ENCODE data around the gene SATB1. TPM values are rescaled to one million over a fixed set of nuclear protein-coding genes. Genes with fewer than 3 reads are reported as not detected.

The SATB1 gene
- total RNA-seq, 1 experiment from 2014 or later = 16.6 TPM

GRCh38 chr3:18438586-18438985 lies 13.4 kb upstream of the SATB1 start:
- no peak for TF ChIP-seq CTCF (IDR thresholded peaks at IDR 0.05; ENCODE audit: unreplicated experiment)
- CTCF ChIA-PET = interaction anchor here (1.3 kb wide), 1 partner anchor 91 kb away, joined by 3 read pairs; no protein-coding TSS in a partner anchor
- Mint-ChIP-seq H3K4me3 (ENCODE audit: low read depth, unreplicated experiment) (no peak overlapping the region), H3K9me3 (ENCODE audit: low read depth, unreplicated experiment) (no peaks in the 10 kb centered on the region), H3K27me3 (ENCODE audit: unreplicated experiment) (no peaks in the 10 kb centered on the region), H3K4me1 (ENCODE audit: low read depth, unreplicated experiment) (no peaks in the 10 kb centered on the region), H3K36me3 (ENCODE audit: insufficient read depth, unreplicated experiment) (no peaks in the 10 kb centered on the region), H3K27ac (ENCODE audit: unreplicated experiment) (no peak overlapping the region)
- intact Hi-C loops (cut with micrococcal nuclease; ENCODE audit: unreplicated experiment) = no loop called here
- DNase-seq = no peak
- BruUV-seq (replicated peaks) = no TSS peak

- H3K9me3 Mint-ChIP-seq (ENCODE audit: low read depth, unreplicated experiment) = no peaks in the 10 kb centered on the region
Measured at GRCh38 chr3:18436213-18436612, 11.1 kb upstream of the SATB1 start.

GRCh38 chr3:18434711-18435110 lies 9.6 kb upstream of the SATB1 start:
- Mint-ChIP-seq H3K36me3 (ENCODE audit: insufficient read depth, unreplicated experiment) (no peaks in the 10 kb centered on the region), H3K9me3 (ENCODE audit: low read depth, unreplicated experiment) (no peaks in the 10 kb centered on the region), H3K4me3 (ENCODE audit: low read depth, unreplicated experiment) (no peak overlapping the region), H3K27me3 (ENCODE audit: unreplicated experiment) (no peaks in the 10 kb centered on the region), H3K27ac (ENCODE audit: unreplicated experiment) (no peak overlapping the region), H3K4me1 (ENCODE audit: low read depth, unreplicated experiment) (no peaks in the 10 kb centered on the region)
- CTCF ChIA-PET = no interaction called here
- TF ChIP-seq CTCF (IDR thresholded peaks at IDR 0.05; ENCODE audit: unreplicated experiment) = no peak
- no peak for DNase-seq
- intact Hi-C loops (cut with micrococcal nuclease; ENCODE audit: unreplicated experiment) = no loop called here
- no TSS peak for BruUV-seq (replicated peaks)

More at GRCh38 chr3:18436213-18436612, 11.1 kb upstream of the SATB1 start:
- Mint-ChIP-seq H3K4me1 (ENCODE audit: low read depth, unreplicated experiment) (no peaks in the 10 kb centered on the region), H3K36me3 (ENCODE audit: insufficient read depth, unreplicated experiment) (no peaks in the 10 kb centered on the region), H3K27ac (ENCODE audit: unreplicated experiment) (no peak overlapping the region), H3K27me3 (ENCODE audit: unreplicated experiment) (no peaks in the 10 kb centered on the region), H3K4me3 (ENCODE audit: low read depth, unreplicated experiment) (no peak overlapping the region)
- CTCF ChIA-PET = interaction anchor here (0.7 to 0.8 kb wide), 2 partner anchors 12 to 42 kb away, joined by 3 to 5 read pairs; no protein-coding TSS in a partner anchor
- DNase-seq = no peak
- no TSS peak for BruUV-seq (replicated peaks)
- TF ChIP-seq CTCF (IDR thresholded peaks at IDR 0.05; ENCODE audit: unreplicated experiment) = no peak
- intact Hi-C loops (cut with micrococcal nuclease; ENCODE audit: unreplicated experiment) = no loop called here

- CTCF ChIA-PET = no interaction called here
- no peak overlapping the region for H3K27ac Mint-ChIP-seq (ENCODE audit: unreplicated experiment)
- BruUV-seq (replicated peaks) = no TSS peak
- H3K4me3 Mint-ChIP-seq (ENCODE audit: low read depth, unreplicated experiment) = no peak overlapping the region
- no peak for TF ChIP-seq CTCF (IDR thresholded peaks at IDR 0.05; ENCODE audit: unreplicated experiment)
- no peaks in the 10 kb centered on the region for H3K9me3 Mint-ChIP-seq (ENCODE audit: low read depth, unreplicated experiment)
- no peak for DNase-seq
- H3K27me3 Mint-ChIP-seq (ENCODE audit: unreplicated experiment) = no peaks in the 10 kb centered on the region
- no peaks in the 10 kb centered on the region for H3K36me3 Mint-ChIP-seq (ENCODE audit: insufficient read depth, unreplicated experiment)
- H3K4me1 Mint-ChIP-seq (ENCODE audit: low read depth, unreplicated experiment) = no peaks in the 10 kb centered on the region
- intact Hi-C loops (cut with micrococcal nuclease; ENCODE audit: unreplicated experiment) = no loop called here
Measured at GRCh38 chr3:18432752-18433151, 7.6 kb upstream of the SATB1 start.

Measured in Calu3 (cell line).